Activated CD4-positive, alpha-beta T cell treated with anti-CD3 and anti-CD28 coated beads, Interleukin-2, amount 50 U/mL, for 24 hours (primary cell): ENCODE results near the gene CXCL17.

ENCODE experiments used
- DNase-seq, 2 donors: peaks; one replicate each; pipeline ENCODE4 v3.0.0-alpha.2; 2020; ENCODE audit warnings: low read depth in 1 of 2, low spot score in 1 of 2

The CXCL17 gene

DNA sequence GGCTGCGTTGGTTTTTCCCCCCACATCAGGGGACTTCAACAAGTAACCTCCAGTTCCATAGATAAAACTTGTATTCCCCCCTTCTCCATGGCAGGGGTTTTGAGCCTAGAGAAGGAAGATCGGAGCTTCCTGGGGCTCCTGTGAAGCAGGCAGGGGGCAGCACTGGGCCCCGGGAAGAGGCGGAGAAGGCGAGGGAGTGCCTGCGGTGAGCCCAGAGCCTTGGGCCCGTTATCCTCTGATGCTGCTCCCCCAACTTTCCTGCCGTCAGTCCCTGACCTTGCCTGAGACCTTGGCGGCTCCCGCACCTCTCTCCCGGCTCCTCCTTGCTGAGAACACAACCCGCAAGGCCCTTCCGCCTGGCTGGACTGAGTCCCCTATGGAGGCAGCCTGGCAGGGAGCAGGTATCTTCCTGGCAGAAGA lies 18.0 kb downstream of the CXCL17 start:
- no peak for DNase-seq

DNA sequence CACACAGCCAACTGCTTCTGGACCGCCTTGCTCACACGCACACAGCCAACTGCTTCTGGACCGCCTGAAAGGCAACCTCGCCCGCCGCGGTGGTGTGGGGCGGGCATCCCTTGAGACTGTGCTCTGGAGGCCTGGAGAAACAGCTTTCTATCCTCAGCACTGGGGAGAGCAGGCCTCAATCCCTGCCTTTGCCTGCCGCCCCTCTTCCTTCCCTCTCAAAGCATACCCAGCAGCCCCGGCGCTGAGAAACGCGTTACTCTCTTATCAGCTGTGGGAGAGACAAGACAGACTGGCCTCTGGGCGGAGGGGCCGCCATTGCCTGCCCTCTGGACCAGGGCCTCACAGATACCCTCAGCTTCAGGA lies 18.4 kb downstream of the CXCL17 start:
- no peak for DNase-seq

DNA sequence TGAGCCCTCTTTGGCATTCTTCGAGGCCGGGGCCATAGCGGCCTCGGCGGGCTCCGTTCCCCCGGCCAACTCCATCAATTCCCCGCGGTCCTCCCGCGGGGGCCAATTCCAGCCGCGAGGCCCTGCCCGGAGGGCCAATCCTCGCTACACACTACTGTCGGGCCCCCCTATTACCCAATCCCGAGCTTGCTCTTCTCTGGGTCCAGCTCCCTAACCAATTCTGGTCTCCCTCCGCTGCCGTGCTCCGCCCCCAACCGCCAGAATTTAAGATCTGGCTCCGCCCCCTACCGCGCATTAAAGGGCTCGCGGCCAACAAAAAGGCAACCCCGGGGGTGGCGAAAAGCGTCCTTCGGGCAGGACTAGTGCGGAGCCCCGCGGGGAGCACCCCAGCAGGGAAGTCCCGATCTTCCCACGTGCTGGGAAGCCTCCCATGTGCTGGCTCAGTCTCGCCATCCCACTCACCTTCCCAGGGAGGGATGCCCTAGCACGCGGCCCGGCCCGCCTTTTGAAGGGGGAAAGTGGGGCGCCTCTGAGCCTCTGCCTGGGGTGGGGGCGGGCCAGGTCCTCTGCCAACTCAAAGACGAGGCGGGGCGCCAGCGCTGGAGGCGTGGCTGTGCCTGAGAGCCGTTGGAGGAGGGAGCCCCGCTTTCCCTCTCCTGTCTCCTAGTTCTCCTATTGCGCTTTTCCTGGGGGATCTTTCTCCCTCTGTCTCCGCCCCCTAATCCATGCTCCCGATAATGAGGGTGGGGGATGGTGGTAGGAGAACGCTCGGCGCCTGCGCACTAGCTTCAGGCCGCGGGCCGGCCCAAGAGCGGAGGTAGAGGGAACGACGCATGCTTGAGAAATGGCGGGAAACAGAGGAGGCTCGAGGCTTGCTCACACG lies 19.0 kb downstream of the CXCL17 start:
- DNase-seq, result peak; percentile 87 to 91

DNA sequence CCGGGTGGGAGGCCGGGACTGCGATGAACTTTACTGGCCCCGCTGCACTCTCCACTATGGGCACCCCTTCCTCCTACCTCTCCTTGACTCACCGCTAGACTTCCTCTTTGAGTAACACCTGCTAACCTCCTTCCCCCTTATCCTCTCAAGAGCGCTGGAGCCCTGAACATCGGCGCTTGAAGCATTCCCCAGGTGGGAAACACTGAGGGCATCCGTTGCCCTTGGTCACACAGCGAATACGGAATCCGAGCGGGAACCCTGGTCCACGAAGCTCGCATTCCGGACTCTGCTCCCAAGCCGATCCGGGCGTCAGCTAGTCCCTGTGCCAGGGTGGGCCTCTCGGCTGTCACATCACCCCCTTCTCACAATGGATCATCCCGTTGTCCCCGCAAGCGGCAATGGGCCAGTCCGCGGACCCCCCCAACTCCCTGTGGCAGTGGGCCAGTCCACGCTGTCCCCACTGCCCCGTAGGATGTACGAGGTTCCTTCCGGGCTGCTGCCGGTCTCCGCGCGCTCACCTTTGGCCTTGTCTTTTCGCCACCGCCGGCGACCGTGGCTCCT lies 19.8 kb downstream of the CXCL17 start:
- DNase-seq, result peak in 1 of 2 donors; percentile 20

DNA sequence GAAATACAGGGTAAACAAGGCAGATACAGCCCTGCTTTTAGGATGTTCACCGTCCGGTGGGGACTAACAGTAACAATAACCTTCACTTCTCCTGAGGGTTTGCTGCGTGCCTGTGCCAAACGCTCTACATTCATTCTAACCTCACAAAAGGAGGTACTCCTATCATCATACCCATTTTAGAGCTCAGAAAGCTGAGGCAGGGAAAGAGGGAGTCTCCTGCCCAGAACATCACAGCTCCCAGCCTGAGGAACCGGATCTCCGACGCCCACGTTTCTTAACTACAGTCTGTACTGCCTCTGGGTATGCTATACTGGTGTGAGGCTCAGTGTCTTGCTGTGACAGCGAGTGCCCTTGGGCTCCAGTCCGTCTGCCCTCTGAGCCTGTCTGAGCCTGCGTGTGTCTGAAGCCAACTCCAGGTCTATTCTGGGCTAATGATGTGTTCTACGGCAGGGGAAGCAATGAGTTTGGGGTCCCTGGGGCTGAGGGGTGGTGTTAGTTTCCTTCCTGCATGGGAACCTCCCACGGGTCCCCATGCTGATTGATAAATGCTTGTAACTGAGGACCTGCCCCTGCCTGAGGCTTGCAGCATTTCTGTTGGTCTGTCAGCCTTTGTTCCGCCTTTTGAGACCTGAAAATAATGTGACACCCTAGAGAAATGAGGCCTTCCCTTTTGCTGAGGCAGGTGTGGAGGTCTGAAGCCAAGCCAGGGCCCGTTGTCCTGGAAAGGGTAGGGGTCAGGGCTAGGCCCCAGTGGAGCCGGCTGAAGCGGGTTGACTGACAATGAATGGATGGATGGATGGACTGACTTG lies 20.4 kb downstream of the CXCL17 start:
- DNase-seq, result no peak

DNA sequence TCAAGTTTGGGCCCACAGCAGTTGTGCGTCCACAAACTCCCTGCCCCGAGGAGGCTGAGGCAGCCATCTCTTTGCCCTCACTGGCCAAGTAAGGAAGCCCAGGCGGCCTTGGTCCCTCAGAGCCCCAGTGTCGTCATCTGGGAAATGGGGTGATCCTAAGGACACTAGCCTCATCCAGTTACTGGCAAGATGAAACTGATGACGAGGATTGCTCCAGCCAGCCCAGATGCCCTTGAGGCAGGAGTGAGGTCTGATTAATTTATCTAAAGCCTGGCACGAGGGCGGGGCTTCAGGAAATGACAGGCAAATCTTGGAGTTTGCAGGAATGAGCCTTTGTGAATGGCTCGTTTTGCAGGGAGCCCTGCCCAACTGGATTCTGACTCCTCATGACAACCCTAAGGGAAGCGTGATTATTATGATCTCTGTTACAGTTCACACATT lies 21.1 kb downstream of the CXCL17 start:
- no peak for DNase-seq

DNA sequence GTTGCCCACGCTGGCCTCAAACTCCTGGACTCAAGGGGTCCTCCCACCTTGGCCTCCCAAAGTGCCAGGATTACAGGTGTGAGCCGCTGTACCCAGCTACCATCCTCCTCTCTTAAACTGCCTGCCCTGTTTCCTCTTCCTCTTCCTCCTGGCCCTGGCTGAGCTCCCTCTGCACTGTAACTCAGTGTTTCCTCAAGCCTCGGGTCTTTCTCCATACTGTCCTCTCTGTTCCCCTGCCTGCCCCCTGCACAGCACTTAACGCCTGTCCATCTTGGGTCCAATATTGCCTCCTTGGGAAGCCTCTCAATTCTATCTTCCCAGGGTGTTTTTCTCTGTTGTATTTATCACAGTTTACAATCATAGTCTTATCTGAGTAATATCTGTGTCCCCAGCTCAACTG lies 21.6 kb downstream of the CXCL17 start:
- no peak for DNase-seq

DNA sequence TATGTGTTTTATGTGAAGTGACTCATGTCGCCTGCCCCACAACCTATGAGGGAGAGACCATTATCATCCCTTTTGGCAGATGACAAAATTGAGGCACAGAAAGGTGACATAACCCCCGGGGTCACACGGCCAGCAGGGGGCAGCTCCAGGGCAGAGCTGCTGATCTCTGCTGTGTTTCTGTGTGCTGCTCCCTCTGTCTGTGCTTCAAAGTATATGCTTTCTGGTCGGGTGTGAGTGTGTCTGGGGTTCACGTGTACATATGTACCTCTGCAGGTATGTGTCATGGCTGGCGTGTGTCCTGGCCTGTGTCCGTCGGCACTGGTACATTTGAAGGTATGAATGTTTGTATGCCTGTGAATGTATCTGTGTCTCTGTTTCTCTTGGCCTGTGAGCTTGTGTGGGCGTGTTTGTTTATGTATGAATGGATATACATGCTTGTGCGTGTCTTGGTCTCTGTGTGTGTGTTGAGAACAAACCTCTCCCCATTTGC lies 22.6 kb downstream of the CXCL17 start:
- peak; percentile 51 to 62 for DNase-seq

DNA sequence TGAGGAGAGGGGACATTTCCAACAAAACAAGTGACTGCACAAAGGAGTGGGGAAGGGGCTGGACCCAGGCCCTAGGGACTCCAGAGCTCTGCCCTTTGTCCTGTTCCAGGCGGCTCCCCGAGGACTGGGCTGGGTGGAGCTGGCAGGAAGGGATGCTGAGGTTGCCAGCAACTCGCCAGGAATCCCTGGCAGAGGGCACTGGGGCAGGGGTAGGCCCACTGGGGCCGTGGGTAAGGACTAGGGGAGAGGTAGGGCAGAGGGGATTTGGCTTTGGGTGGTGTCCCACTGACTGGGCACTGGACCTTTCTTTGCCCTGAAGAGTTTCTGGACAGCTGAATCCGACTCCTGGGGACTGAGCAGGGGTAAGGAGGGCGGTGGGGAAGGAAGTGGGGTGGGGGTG lies 23.4 kb downstream of the CXCL17 start:
- DNase-seq, result no peak

DNA sequence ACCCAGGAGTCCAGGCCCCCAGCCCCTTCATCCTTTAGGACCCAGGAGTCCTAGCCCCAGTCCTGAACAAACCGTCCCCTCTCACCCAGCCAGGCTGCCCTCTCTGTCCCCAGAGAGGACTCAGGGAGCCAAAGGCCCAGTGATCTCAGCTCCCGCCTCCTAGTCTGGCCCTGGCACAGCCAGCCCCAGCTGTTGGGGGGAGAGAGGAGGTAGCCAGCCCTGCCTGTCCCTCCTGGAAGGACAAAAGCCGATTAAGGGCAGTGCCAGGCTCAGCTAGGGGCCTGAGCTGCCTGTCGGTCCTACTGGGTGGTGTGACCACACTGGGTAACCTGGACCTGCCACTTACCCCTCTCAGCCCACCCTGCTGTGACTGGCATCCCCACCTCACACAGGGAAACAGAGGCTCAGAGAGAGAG lies 30.1 kb downstream of the CXCL17 start:
- DNase-seq, result no peak

DNA sequence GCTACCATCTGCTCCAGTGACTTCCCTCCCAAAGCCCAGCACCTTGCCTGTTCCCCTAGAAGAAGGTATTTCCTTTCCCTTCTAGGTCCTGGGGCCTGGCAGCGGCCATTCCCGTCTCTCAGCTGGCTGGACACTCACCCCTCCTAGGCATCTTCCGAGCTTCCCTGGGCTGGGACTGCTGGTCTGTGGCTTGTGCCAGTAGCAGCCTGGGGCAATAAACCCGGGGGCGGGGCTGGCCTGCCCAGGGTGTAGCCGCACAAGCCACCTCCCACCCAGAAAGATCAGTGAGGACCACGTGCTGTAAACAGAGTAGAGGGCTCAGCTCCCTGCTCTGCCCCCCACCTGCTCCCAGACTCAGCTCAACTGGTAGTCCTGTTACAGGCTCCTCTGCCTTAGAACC lies 30.5 kb downstream of the CXCL17 start:
- DNase-seq, result no peak

DNA sequence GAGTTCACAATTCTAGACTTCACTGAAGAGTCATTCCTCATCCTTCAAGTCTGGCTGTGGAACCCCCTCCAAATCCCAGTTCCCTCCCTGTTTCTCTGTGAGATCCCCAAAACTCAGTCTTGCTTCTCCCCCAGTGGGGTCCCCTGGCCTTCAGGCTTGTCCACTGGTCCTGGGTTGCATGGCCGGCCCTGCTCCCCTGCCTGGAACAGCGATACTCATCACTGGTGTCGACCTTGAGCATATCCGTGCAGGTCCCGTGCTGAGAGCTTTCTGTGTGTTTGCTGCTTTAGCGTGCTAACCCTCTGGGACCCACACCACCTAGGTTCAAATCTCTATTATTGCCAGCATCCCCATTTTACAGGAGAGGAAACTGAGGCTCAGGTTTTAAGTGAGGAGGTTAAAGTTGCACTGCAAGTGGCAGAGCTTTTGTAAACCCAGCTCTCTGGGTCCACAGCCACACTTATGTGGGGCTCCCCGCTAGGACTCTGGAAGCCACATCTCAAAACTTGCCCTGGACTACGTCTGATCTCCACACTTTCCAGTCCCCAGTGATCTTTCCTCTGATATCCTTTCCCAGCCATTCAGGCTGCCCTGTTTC lies 31.1 kb downstream of the CXCL17 start:
- no peak for DNase-seq

DNA sequence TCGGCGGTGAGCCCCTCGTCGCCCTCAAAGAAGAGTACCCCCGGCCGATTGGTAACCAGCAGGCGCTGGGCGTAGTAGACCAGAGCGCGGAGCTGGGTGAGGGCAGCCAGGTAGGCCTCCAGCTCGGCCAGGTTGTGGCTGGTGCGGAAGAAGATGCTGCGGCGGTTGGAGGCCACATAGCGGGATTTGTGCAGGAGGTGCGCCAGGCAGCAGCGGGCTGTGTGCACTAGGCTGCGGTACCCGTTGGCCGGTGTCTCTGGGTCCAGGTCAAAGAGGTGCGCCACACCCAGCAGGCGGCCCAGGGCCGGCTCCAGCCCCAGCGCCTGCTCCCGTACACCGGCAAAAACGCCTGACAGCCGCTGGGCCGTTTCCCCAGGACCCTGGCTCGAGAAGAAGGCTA lies 32.4 kb downstream of the CXCL17 start:
- no peak for DNase-seq

DNA sequence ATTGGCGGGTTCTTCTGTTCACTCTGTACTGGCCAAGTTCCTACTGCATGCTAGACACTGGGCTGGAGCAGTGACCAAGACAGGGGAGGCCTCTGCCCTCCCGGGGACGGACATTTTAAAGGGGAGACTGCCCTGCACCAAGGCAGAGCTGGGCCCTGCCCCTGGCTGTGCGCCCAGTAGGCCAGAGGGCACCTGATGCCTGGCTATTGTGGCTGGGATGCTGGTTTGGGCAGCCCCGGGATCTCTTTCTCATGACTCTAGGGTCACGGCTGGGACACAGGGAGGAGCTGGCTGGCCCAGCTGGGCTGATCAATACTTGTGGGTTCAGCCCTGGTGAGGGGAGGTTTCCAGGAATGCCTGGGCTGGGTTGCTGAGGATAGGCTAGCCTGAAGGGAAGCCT lies 33.3 kb downstream of the CXCL17 start:
- no peak for DNase-seq

DNA sequence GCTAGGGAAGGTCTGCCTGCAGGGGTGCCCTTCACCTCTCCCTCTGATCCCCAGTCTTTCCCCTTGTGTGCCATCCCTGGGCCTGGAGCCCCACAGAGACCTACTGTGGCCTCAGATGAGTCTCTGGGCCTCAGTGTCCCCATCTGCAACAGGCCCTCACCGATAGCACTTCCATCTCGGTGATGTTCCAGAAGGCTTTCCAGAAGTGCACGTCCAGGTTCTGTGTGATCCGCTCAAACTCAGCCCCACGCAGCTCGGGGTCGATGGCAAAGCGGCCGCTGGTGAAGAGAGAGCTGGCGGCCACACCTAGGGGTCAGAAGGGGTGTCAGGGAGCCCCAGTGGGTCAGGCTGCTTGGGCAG lies 35.0 kb downstream of the CXCL17 start:
- no peak for DNase-seq

DNA sequence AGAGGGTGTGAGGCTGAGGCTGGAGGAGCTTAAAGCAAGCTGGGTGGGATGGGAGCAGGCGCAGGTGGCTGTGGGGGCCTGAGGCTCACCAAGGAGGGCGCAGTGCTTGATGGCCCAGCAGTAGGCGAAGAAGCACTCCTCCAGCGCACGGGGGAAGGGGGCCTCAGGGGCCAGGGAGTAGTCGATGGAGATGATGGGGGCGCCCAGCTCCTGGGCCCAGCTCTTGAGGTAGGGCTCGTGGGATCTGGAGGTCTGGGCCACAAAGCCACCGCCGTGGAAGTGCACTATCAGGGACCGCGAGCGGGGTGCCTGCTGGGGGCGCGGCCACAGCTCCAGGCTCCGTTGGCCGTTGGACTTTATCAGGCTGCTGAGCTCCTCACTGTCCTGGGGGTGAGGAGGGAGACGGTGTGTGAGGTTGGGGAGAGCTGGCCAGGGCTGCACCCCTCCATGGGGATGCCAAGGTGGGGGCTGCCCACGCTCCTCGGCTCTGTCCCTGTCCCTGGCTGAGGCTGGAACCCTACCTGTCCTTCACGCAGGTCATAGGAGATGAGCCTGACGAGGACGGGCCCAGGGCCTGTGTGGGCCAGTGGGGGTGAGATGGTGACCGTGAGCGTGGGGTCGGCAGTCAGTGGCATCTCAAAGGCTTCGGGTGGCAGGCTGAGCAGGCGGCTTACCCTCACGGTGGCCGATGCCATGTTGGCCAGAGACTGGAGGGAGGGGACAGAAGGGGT lies 35.5 kb downstream of the CXCL17 start:
- DNase-seq, result no peak

DNA sequence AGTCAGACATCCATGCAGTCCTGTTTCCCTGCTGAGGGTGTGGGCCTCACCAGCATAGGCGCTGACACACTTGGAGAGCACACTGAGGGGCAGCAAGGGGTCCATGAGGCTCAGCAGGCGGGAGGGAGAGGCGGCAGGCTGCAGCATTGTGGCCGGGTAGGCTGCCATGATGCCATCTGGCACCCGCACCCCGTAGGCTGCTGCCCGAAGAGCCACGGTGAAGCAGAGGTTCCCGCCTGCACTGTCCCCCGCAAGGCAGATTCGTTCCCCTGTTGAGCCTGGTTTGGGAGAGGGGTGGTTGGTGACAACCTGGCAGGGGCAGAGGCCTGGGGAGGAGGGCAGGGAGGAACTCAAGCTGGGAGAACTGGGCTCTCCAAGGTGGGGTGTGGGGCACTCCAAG lies 36.6 kb downstream of the CXCL17 start:
- DNase-seq, result no peak

DNA sequence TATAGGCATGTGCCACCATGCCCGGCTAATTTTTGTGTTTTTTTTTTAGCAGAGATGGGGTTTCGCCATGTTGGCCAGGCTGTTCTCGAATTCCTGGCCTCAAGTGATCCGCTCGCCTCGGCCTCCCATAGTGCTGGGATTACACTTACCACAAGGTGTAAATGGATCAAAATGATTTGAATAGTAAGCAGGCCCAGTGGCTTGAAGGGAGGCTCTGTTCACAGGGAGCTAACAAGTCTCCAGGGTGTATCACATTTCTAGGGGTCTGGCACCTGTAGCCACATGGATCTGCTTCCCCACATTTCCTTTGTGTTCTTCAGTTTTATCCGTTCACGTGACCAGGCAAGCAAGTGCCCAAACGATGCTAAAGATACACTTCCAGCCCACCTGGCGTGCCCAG lies 39.2 kb downstream of the CXCL17 start:
- no peak for DNase-seq

DNA sequence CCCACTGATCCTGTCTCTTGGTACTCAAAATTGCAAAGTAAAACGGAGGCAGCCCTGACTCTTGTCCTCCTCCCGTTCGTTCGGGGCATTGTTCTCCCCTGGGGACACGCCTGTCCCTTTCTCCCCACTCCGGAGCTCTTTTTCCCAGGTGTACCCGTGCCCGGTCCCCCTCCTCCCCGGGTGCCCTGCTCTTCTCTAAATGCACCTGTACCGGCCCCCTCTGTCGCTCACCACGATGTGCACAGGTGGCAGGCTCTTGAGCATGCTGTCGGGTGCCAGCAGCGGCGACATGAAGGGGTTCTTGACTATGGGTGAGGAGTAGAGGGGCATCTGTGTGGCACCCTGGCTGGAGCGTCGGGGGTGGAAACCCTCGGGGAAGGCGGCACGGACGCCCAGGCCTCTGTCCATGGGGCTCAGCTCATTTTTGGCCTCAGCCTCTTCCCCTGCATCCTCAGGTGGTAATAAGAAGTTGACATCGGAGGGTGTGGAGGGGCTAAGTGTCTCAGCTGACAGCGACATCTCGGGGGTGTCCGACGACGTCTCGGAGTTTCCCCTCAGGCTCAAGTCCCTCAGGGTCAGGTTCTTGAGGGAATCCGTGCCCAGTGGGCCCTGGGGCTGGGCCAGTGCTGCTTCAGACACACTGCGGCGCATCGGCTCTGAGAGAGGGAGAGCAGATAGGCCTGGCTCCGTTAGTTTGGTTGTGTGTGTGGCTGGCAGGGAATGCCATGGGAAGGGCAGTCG lies 40.2 kb downstream of the CXCL17 start:
- DNase-seq, result no peak
